GM23338 (cell line): Measurements from ENCODE around the gene TMPRSS11D. TPM values are rescaled to one million over a fixed set of nuclear protein-coding genes. Genes with fewer than 3 reads are reported as not detected.

ENCODE experiments used
- ATAC-seq: fragments of 200-7000 bp; cut with Tn5 transposase; 3 replicates; pipeline ENCODE4 v1.9.1; 2020
- DNase-seq: peaks from one replicate; pipeline ENCODE4 v3.0.0-alpha.2; 2015; ENCODE audit warnings: low spot score
- H2AFZ ChIP-seq: fragments of 200-600 bp; sonication (generic); 2 replicates; pipeline ENCODE4 v1.8.0; 2016; ENCODE audit warnings: antibody characterized with exemption, mild to moderate bottlenecking, moderate library complexity
- H3F3A ChIP-seq: fragments of 200-600 bp; sonication (generic); replicated peaks from 2 replicates; pipeline ENCODE4 v1.8.0; 2017; ENCODE audit warnings: antibody characterized with exemption, mixed run types, low read depth
- H3K27ac ChIP-seq: fragments of 200-600 bp; sonication (generic); 2 replicates; pipeline ENCODE4 v1.6.1; 2016; ENCODE audit warnings: low read depth
- H3K27me3 ChIP-seq: fragments of 200-600 bp; sonication (generic); 2 replicates; pipeline ENCODE4 v1.8.0; 2016; ENCODE audit warnings: mild to moderate bottlenecking, mixed run types, moderate library complexity; ENCODE audit not compliant: insufficient read depth
- H3K36me3 ChIP-seq: fragments of 200-600 bp; sonication (generic); 2 replicates; pipeline ENCODE4 v1.8.0; 2016; ENCODE audit warnings: mild to moderate bottlenecking; ENCODE audit not compliant: insufficient read depth
- H3K4me1 ChIP-seq: fragments of 200-600 bp; sonication (generic); 2 replicates; pipeline ENCODE4 v1.8.0; 2016; ENCODE audit warnings: mild to moderate bottlenecking, moderate library complexity; ENCODE audit not compliant: insufficient read depth
- H3K4me2 ChIP-seq: fragments of 200-600 bp; sonication (generic); 2 replicates; pipeline ENCODE4 v1.7.1; 2017; ENCODE audit warnings: mixed run types
- H3K4me3 ChIP-seq: fragments of 200-600 bp; sonication (generic); 2 replicates; pipeline ENCODE4 v1.6.1; 2016; ENCODE audit warnings: mixed run types
- H3K79me2 ChIP-seq: fragments of 200-600 bp; sonication (generic); replicated peaks from 2 replicates; pipeline ENCODE4 v1.8.0; 2017; ENCODE audit warnings: mild to moderate bottlenecking; ENCODE audit not compliant: insufficient read depth
- H3K9me2 ChIP-seq: fragments of 200-600 bp; sonication (generic); 2 replicates; pipeline ENCODE4 v1.8.0; 2017; ENCODE audit not compliant: insufficient read depth
- H4K20me1 ChIP-seq: fragments of 200-600 bp; sonication (generic); replicated peaks from 2 replicates; pipeline ENCODE4 v1.8.0; 2017; ENCODE audit warnings: mild to moderate bottlenecking; ENCODE audit not compliant: insufficient read depth
- H3K27ac Mint-ChIP-seq: 2 replicates; pipeline ENCODE4 v1.8.0; 2020; ENCODE audit warnings: inconsistent platforms, mild to moderate bottlenecking, moderate library complexity, mixed read lengths
- H3K27me3 Mint-ChIP-seq: 3 replicates; pipeline ENCODE4 v1.8.0; 2022; ENCODE audit warnings: low read depth, mild to moderate bottlenecking, moderate library complexity, mixed read lengths, inconsistent platforms; ENCODE audit not compliant: insufficient read depth, poor library complexity
- H3K36me3 Mint-ChIP-seq: 3 replicates; pipeline ENCODE4 v1.8.0; 2021; ENCODE audit warnings: low read depth, mild to moderate bottlenecking, inconsistent platforms, moderate library complexity, mixed read lengths
- H3K4me1 Mint-ChIP-seq: 3 replicates; pipeline ENCODE4 v1.8.0; 2020; ENCODE audit warnings: mild to moderate bottlenecking, inconsistent platforms, mixed read lengths
- H3K4me3 Mint-ChIP-seq: 3 replicates; pipeline ENCODE4 v1.8.0; 2021; ENCODE audit warnings: moderate library complexity, mild to moderate bottlenecking, inconsistent platforms, mixed read lengths
- H3K9me3 Mint-ChIP-seq: 3 replicates; pipeline ENCODE4 v1.8.0; 2020; ENCODE audit warnings: moderate library complexity, mild to moderate bottlenecking, inconsistent platforms, mixed read lengths
- CREB1 ChIP-seq: fragments of 250-450 bp; sonication (Bioruptor Pico); IDR thresholded peaks from 2 replicates; pipeline ENCODE4 v1.5.0; 2020; ENCODE audit warnings: low read depth, mild to moderate bottlenecking, moderate library complexity
- ETS1 ChIP-seq: IDR thresholded peaks from 2 replicates; pipeline ENCODE4 v1.6.1; 2016; ENCODE audit warnings: antibody characterized with exemption
- EZH2 ChIP-seq: fragments of 200-600 bp; sonication (generic); IDR thresholded peaks from one replicate; pipeline ENCODE4 v1.8.0; 2017; ENCODE audit warnings: antibody characterized with exemption, mild to moderate bottlenecking, low read depth; ENCODE audit not compliant: unreplicated experiment
- EZH2phosphoT487 ChIP-seq: fragments of 200-600 bp; sonication (generic); IDR thresholded peaks from one replicate; pipeline ENCODE4 v1.8.1; 2018; ENCODE audit warnings: antibody characterized with exemption; ENCODE audit not compliant: unreplicated experiment
- JUNB ChIP-seq: IDR thresholded peaks from one replicate; pipeline ENCODE4 v1.6.1; 2016; ENCODE audit warnings: antibody characterized with exemption; ENCODE audit not compliant: unreplicated experiment
- REST ChIP-seq: IDR thresholded peaks from one replicate; pipeline ENCODE4 v1.6.1; 2018; ENCODE audit warnings: antibody characterized with exemption; ENCODE audit not compliant: unreplicated experiment
- STAT1 ChIP-seq: IDR thresholded peaks from one replicate; pipeline ENCODE4 v1.6.1; 2016; ENCODE audit warnings: antibody characterized with exemption; ENCODE audit not compliant: unreplicated experiment
- ZNF114 ChIP-seq: fragments of 250-450 bp; sonication (Bioruptor Pico); IDR thresholded peaks from 2 replicates; pipeline ENCODE4 v1.5.0; 2020; ENCODE audit warnings: mild to moderate bottlenecking, moderate library complexity
- ZNF331 ChIP-seq: fragments of 250-450 bp; sonication (Bioruptor Pico); IDR thresholded peaks from 2 replicates; pipeline ENCODE4 v1.5.0; 2020; ENCODE audit warnings: low read depth, mild to moderate bottlenecking, moderate library complexity
- polyA plus RNA-seq: library from polyadenylated mRNA; unstranded; fragments of >200 nt; fragmentation: Nextera tagmentation; extraction: Ambion mirVana; gene quantifications from 2 replicates; pipeline ENCODE4 v1.2.1, GENCODE V29; 2016
- total RNA-seq: library from RNA; depleted of rRNA; stranded (reverse); fragments of >200 nt; shearing (Covaris generic); gene quantifications from 2 replicates; pipeline ENCODE4 v1.2.3, GENCODE V29; 2014
- TF ChIP-seq, protein P1 (sequence below): fragments of 250-450 bp; sonication (Bioruptor Pico); IDR thresholded peaks from 2 replicates; pipeline ENCODE4 v1.5.0; 2020; ENCODE audit warnings: mild to moderate bottlenecking, moderate library complexity

TMPRSS11D gene
- total and polyA plus RNA-seq, 2 experiments from 2014 or later, result not detected

DNA sequence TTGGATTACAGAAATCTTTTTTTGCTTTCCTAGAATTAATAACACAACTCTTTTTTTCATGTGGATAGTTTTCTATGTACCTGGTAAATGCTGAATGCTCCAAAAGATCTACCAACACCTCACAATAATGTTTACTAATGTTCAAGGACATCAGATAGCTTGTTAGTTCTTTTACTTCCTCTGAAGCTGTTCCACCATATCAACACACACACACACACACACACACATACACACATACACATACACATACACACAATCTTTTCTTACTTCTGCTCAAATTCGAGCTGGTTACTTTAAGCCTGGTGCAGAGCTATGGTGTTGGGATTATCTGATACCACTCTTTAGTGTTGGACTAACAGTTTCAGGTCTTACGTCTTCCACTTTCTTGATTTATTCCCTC is 28.3 kb upstream of the TMPRSS11D start (continued):
- TF ChIP-seq REST, result no peak
- TF ChIP-seq CREB1, result no peak
- TF ChIP-seq JUNB, result no peak
- no peak for TF ChIP-seq ZNF114

- no peak overlapping the region for H3K4me2 ChIP-seq
- H3K79me2 ChIP-seq, result no peaks in the 10 kb centered on the region
- H2AFZ ChIP-seq, result no peak overlapping the region
- H3K27ac ChIP-seq, result no peak overlapping the region
- H3K27me3 ChIP-seq, result no peaks in the 10 kb centered on the region
- H4K20me1 ChIP-seq, result no peaks in the 10 kb centered on the region
- no peaks in the 10 kb centered on the region for H3K36me3 Mint-ChIP-seq
- no peak overlapping the region for H3K4me3 ChIP-seq
- H3K4me1 ChIP-seq, result no peaks in the 10 kb centered on the region
- no peaks in the 10 kb centered on the region for H3F3A ChIP-seq
- no peak overlapping the region for H3K27ac Mint-ChIP-seq
- no peaks in the 10 kb centered on the region for H3K27me3 Mint-ChIP-seq
- no peaks in the 10 kb centered on the region for H3K36me3 ChIP-seq
- H3K4me3 Mint-ChIP-seq, result no peak overlapping the region
- no peaks in the 10 kb centered on the region for H3K4me1 Mint-ChIP-seq
- H3K9me2 ChIP-seq, result no peaks in the 10 kb centered on the region
- H3K9me3 Mint-ChIP-seq, result no peaks in the 10 kb centered on the region
- no peak for ATAC-seq
- DNase-seq, result no peak
- TF ChIP-seq ETS1, result no peak
- no peak for TF ChIP-seq JUNB
- no peak for TF ChIP-seq REST
- no peak for TF ChIP-seq EZH2
- no peak for TF ChIP-seq ZNF331 (CRISPR knock-in tag)
- TF ChIP-seq EZH2phosphoT487, result no peak
- TF ChIP-seq, protein P1, sequence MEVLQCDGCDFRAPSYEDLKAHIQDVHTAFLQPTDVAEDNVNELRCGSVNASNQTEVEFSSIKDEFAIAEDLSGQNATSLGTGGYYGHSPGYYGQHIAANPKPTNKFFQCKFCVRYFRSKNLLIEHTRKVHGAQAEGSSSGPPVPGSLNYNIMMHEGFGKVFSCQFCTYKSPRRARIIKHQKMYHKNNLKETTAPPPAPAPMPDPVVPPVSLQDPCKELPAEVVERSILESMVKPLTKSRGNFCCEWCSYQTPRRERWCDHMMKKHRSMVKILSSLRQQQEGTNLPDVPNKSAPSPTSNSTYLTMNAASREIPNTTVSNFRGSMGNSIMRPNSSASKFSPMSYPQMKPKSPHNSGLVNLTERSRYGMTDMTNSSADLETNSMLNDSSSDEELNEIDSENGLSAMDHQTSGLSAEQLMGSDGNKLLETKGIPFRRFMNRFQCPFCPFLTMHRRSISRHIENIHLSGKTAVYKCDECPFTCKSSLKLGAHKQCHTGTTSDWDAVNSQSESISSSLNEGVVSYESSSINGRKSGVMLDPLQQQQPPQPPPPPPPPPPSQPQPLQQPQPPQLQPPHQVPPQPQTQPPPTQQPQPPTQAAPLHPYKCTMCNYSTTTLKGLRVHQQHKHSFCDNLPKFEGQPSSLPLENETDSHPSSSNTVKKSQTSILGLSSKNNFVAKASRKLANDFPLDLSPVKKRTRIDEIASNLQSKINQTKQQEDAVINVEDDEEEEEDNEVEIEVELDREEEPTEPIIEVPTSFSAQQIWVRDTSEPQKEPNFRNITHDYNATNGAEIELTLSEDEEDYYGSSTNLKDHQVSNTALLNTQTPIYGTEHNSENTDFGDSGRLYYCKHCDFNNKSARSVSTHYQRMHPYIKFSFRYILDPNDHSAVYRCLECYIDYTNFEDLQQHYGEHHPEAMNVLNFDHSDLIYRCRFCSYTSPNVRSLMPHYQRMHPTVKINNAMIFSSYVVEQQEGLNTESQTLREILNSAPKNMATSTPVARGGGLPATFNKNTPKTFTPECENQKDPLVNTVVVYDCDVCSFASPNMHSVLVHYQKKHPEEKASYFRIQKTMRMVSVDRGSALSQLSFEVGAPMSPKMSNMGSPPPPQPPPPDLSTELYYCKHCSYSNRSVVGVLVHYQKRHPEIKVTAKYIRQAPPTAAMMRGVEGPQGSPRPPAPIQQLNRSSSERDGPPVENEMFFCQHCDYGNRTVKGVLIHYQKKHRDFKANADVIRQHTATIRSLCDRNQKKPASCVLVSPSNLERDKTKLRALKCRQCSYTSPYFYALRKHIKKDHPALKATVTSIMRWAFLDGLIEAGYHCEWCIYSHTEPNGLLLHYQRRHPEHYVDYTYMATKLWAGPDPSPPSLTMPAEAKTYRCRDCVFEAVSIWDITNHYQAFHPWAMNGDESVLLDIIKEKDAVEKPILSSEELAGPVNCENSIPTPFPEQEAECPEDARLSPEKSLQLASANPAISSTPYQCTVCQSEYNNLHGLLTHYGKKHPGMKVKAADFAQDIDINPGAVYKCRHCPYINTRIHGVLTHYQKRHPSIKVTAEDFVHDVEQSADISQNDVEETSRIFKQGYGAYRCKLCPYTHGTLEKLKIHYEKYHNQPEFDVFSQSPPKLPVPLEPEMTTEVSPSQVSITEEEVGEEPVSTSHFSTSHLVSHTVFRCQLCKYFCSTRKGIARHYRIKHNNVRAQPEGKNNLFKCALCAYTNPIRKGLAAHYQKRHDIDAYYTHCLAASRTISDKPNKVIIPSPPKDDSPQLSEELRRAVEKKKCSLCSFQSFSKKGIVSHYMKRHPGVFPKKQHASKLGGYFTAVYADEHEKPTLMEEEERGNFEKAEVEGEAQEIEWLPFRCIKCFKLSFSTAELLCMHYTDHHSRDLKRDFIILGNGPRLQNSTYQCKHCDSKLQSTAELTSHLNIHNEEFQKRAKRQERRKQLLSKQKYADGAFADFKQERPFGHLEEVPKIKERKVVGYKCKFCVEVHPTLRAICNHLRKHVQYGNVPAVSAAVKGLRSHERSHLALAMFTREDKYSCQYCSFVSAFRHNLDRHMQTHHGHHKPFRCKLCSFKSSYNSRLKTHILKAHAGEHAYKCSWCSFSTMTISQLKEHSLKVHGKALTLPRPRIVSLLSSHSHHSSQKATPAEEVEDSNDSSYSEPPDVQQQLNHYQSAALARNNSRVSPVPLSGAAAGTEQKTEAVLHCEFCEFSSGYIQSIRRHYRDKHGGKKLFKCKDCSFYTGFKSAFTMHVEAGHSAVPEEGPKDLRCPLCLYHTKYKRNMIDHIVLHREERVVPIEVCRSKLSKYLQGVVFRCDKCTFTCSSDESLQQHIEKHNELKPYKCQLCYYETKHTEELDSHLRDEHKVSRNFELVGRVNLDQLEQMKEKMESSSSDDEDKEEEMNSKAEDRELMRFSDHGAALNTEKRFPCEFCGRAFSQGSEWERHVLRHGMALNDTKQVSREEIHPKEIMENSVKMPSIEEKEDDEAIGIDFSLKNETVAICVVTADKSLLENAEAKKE (CRISPR knock-in tag), result no peak
- no peak for TF ChIP-seq STAT1
Observed at GRCh38 chr4:67911638-67912037, 27.8 kb upstream of the TMPRSS11D start.
